HepG2 (cell line): ENCODE measurements around the gene BRAF. TPM values are rescaled to one million over a fixed set of nuclear protein-coding genes. Genes with fewer than 3 reads are reported as not detected.

Source experiments
- AGO2 ChIP-seq: fragments of 200-400 bp; formaldehyde crosslinking; optimal IDR thresholded peaks from 2 replicates; pipeline ENCODE3; 2017; ENCODE audit warnings: mild to moderate bottlenecking, low read depth, low read length, moderate library complexity
- CBX2 ChIP-seq, 2 experiments: fragments of 200-600 bp in 1 of 2; sonication (generic); formaldehyde crosslinking in 1 of 2; IDR thresholded peaks; 2 replicates each; pipeline versions ENCODE4 v1.7.0 to v1.8.1; 2018 to 2022; ENCODE audit warnings: low read depth in 2 of 2, low read length in 1 of 2, mild to moderate bottlenecking in 1 of 2, missing genetic modification reagents in 1 of 2
- CENPX ChIP-seq: sonication (generic); formaldehyde crosslinking; IDR thresholded peaks from 2 replicates; pipeline ENCODE4 v1.9.0; 2021; ENCODE audit warnings: mild to moderate bottlenecking, missing genetic modification reagents, moderate library complexity
- HNF4G ChIP-seq, 2 experiments: sonication (generic) in 1 of 2; formaldehyde crosslinking in 1 of 2; IDR thresholded peaks; 2 replicates each; pipeline versions ENCODE4 v1.4.0 to v1.6.1; 2011 to 2020; ENCODE audit warnings: borderline replicate concordance in 2 of 2, low read depth in 2 of 2, mild to moderate bottlenecking in 2 of 2, low read length in 1 of 2, missing genetic modification reagents in 1 of 2, moderate library complexity in 1 of 2
- HNRNPLL ChIP-seq: fragments of 200-400 bp; formaldehyde crosslinking; IDR thresholded peaks from 2 replicates; pipeline ENCODE4 v1.6.1; 2017; ENCODE audit warnings: mild to moderate bottlenecking, low read depth, low read length; ENCODE audit not compliant: poor library complexity, severe bottlenecking
- KDM2A ChIP-seq: sonication (generic); formaldehyde crosslinking; IDR thresholded peaks from 2 replicates; pipeline ENCODE4 v1.4.0; 2020; ENCODE audit warnings: low read depth, missing genetic modification reagents, borderline replicate concordance
- MXD3 ChIP-seq: IDR thresholded peaks from 2 replicates; pipeline ENCODE4 v1.6.1; 2016; ENCODE audit warnings: mild to moderate bottlenecking, missing biosample characterization, missing genetic modification reagents
- NCOA5 ChIP-seq: sonication (generic); formaldehyde crosslinking; IDR thresholded peaks from 2 replicates; pipeline ENCODE4 v1.4.0; 2020; ENCODE audit warnings: missing genetic modification reagents
- NFE2L2 ChIP-seq: fragments of 150-350 bp; IDR thresholded peaks from 2 replicates; pipeline ENCODE4 v1.6.1; 2014; ENCODE audit warnings: low read length
- NFYB ChIP-seq: sonication (generic); formaldehyde crosslinking; IDR thresholded peaks from 2 replicates; pipeline ENCODE4 v1.4.0; 2020; ENCODE audit warnings: missing genetic modification reagents
- NR1H2 ChIP-seq: sonication (generic); formaldehyde crosslinking; IDR thresholded peaks from 2 replicates; pipeline ENCODE4 v1.8.1; 2022; ENCODE audit warnings: low read depth, missing genetic modification reagents, borderline replicate concordance
- NR2F2 ChIP-seq: IDR thresholded peaks from 2 replicates; pipeline ENCODE4 v1.6.1; 2012; ENCODE audit warnings: low read depth, inconsistent platforms, borderline replicate concordance
- SALL1 ChIP-seq: sonication (generic); formaldehyde crosslinking; IDR thresholded peaks from 2 replicates; pipeline ENCODE4 v1.8.0; 2022; ENCODE audit warnings: mild to moderate bottlenecking, missing genetic modification reagents
- TFDP1 ChIP-seq: IDR thresholded peaks from 2 replicates; pipeline ENCODE4 v1.6.1; 2016; ENCODE audit warnings: missing compliant biosample characterization, missing genetic modification reagents, borderline replicate concordance
- ZBTB34 ChIP-seq: sonication (generic); formaldehyde crosslinking; IDR thresholded peaks from 2 replicates; pipeline ENCODE4 v1.8.0; 2022; ENCODE audit warnings: mild to moderate bottlenecking, missing genetic modification reagents
- ZFY ChIP-seq: sonication (generic); formaldehyde crosslinking; IDR thresholded peaks from 2 replicates; pipeline ENCODE4 v1.4.0; 2020; ENCODE audit warnings: missing genetic modification reagents
- ZNF225 ChIP-seq: sonication (generic); formaldehyde crosslinking; IDR thresholded peaks from 2 replicates; pipeline ENCODE4 v1.4.0; 2020; ENCODE audit warnings: mild to moderate bottlenecking, missing genetic modification reagents
- ZNF558 ChIP-seq: sonication (generic); formaldehyde crosslinking; IDR thresholded peaks from 2 replicates; pipeline ENCODE4 v1.9.0; 2022; ENCODE audit warnings: mild to moderate bottlenecking, missing genetic modification reagents, borderline replicate concordance
- ZNF652 ChIP-seq: IDR thresholded peaks from 2 replicates; pipeline ENCODE4 v1.6.1; 2016; ENCODE audit warnings: low read depth, borderline replicate concordance
- ZNF740 ChIP-seq: sonication (generic); formaldehyde crosslinking; IDR thresholded peaks from 2 replicates; pipeline ENCODE4 v1.4.0; 2020; ENCODE audit warnings: missing genetic modification reagents
- ZNF766 ChIP-seq: sonication (generic); formaldehyde crosslinking; IDR thresholded peaks from 2 replicates; pipeline ENCODE4 v1.5.0; 2020; ENCODE audit warnings: missing genetic modification reagents, borderline replicate concordance
- ZNF816 ChIP-seq: sonication (generic); formaldehyde crosslinking; IDR thresholded peaks from 2 replicates; pipeline ENCODE4 v1.8.0; 2022; ENCODE audit warnings: missing genetic modification reagents, mild to moderate bottlenecking, borderline replicate concordance
- ZNF883 ChIP-seq: sonication (generic); formaldehyde crosslinking; IDR thresholded peaks from 2 replicates; pipeline ENCODE4 v1.5.1; 2020; ENCODE audit warnings: mild to moderate bottlenecking, missing genetic modification reagents; ENCODE audit errors: not compliant biosample characterization
- polyA plus RNA-seq, 8 experiments: library from polyadenylated mRNA; depleted of rRNA in 3 of 8; stranded (reverse) in 7 of 8; unstranded in 1 of 8; fragments of >200 nt; fragmentation: Illumina TruSeq in 4 of 8; extraction: Trizol in 4 of 8; gene quantifications; 2 replicates each; pipeline versions ENCODE4 v1.2.1 to v1.2.3, GENCODE V29; 2011 to 2016; ENCODE audit warnings: low read depth in 4 of 8, missing spikeins in 1 of 8, mixed read lengths in 1 of 8; ENCODE audit not compliant: insufficient read depth in 1 of 8
- total RNA-seq, 5 experiments: library from RNA; depleted of rRNA; stranded (reverse); fragments of >200 nt; fragmentation: Illumina TruSeq; extraction: Trizol; gene quantifications; 2 replicates each; pipeline ENCODE4 v1.2.3, GENCODE V29; 2016; ENCODE audit warnings: low read depth in 1 of 5

BRAF gene
- total and polyA plus RNA-seq, 2 of the 13 experiments (the other 11 are each of a cell fraction or from before 2014, with no cell fraction given) = 12.5 to 13.4 TPM

- TF ChIP-seq CENPX (CRISPR knock-in tag) = no peak
- no peak for TF ChIP-seq NCOA5 (CRISPR knock-in tag)
- TF ChIP-seq SALL1 (CRISPR knock-in tag) = peak; percentile 36; the same call in 1 of the 2 replicates
- TF ChIP-seq ZNF766 (CRISPR knock-in tag) = peak; percentile 50; the same call in 1 of the 2 replicates
- no peak for TF ChIP-seq ZNF740 (CRISPR knock-in tag)
- TF ChIP-seq ZNF816 (CRISPR knock-in tag) = no peak
- TF ChIP-seq HNRNPLL = peak; percentile 26
- no peak for TF ChIP-seq NFYB (CRISPR knock-in tag)
- TF ChIP-seq NR2F2 = no peak
- TF ChIP-seq MXD3 (CRISPR knock-in tag) = 0 out of 2 replicates have a peak, but pooled peaks have one; percentile 37
- no peak for TF ChIP-seq CBX2 (IDR thresholded peaks at IDR 0.05; ENCODE audit: low read depth, low read length)
- TF ChIP-seq CBX2 (CRISPR knock-in tag; IDR thresholded peaks at IDR 0.05; ENCODE audit: low read depth) = no peak
- no peak for TF ChIP-seq ZNF883 (CRISPR knock-in tag)
- TF ChIP-seq NR1H2 (CRISPR knock-in tag) = no peak
- peak; percentile 85 for TF ChIP-seq ZFY (CRISPR knock-in tag)
- peak; percentile 10 for TF ChIP-seq AGO2
- TF ChIP-seq ZNF558 (CRISPR knock-in tag) = no peak; the same call in 1 of the 2 replicates
- TF ChIP-seq TFDP1 (CRISPR knock-in tag) = peak; percentile 64; the same call in 1 of the 2 replicates
- no peak for TF ChIP-seq HNF4G (IDR thresholded peaks at IDR 0.05; ENCODE audit: borderline replicate concordance, low read depth, low read length)
- TF ChIP-seq HNF4G (CRISPR knock-in tag; IDR thresholded peaks at IDR 0.05; ENCODE audit: borderline replicate concordance, low read depth) = no peak
- no peak for TF ChIP-seq NFE2L2
- peak; percentile 25; the same call in 1 of the 2 replicates for TF ChIP-seq ZNF225 (CRISPR knock-in tag)
- TF ChIP-seq ZBTB34 = no peak
- TF ChIP-seq KDM2A (CRISPR knock-in tag) = peak; percentile 43; the same call in 1 of the 2 replicates
- TF ChIP-seq ZNF652 (CRISPR knock-in tag) = no peak
Measured at GRCh38 chr7:140673063-140673773, 251.5 kb downstream of the BRAF start (continued).
